ENCODE measurements around the gene MALAT1.

- no peak for TF ChIP-seq TAF1 (IDR thresholded peaks at IDR 0.05; ENCODE audit: low read depth)
- no peak for TF ChIP-seq TCF12 (IDR thresholded peaks at IDR 0.05; ENCODE audit: low read depth)
- TF ChIP-seq ZBTB7A (IDR thresholded peaks at IDR 0.05; ENCODE audit: low read depth) = no peak
- peak; percentile 80 for TF ChIP-seq CEBPB (IDR thresholded peaks at IDR 0.05)
- no peak for TF ChIP-seq NFIC (IDR thresholded peaks at IDR 0.05)
- TF ChIP-seq YY1 (IDR thresholded peaks at IDR 0.05; ENCODE audit: low read depth) = peak; percentile 72; the same call in 1 of the 2 replicates
- no peak for TF ChIP-seq EP300 (IDR thresholded peaks at IDR 0.05; ENCODE audit: borderline replicate concordance)
- TF ChIP-seq CREB1 (IDR thresholded peaks at IDR 0.05; ENCODE audit: low read depth) = no peak
- no peak for TF ChIP-seq TEAD4 (IDR thresholded peaks at IDR 0.05)
- no peak for TF ChIP-seq REST (IDR thresholded peaks at IDR 0.05; ENCODE audit: low read depth)
- no peak for TF ChIP-seq RAD21 (IDR thresholded peaks at IDR 0.05; ENCODE audit: low read depth)
- TF ChIP-seq EGR1 (IDR thresholded peaks at IDR 0.05) = no peak
- TF ChIP-seq MAX (IDR thresholded peaks at IDR 0.05) = no peak
- no peak for TF ChIP-seq USF1 (IDR thresholded peaks at IDR 0.05)
These were observed 661 bp upstream of the MALAT1 start for GRCh38 chr11:65498042-65498726.
